Nephron progenitor cell (in vitro differentiated cells): Measurements from ENCODE around the gene VTI1A.
A peak's percentile ranks its signal among the peaks of the same experiment; 100 is the strongest.

Experiments used
- DNase-seq: peaks from one replicate; pipeline ENCODE4 v3.0.0; 2021
- H3K27ac Mint-ChIP-seq: 2 replicates; pipeline ENCODE4 v1.8.0; 2021; ENCODE audit warnings: mild to moderate bottlenecking, moderate library complexity, mixed read lengths
- H3K27me3 Mint-ChIP-seq: 2 replicates; pipeline ENCODE4 v1.8.0; 2021; ENCODE audit warnings: mild to moderate bottlenecking, low read depth, mixed read lengths; ENCODE audit not compliant: poor library complexity
- H3K36me3 Mint-ChIP-seq: 2 replicates; pipeline ENCODE4 v1.8.0; 2021; ENCODE audit warnings: low read depth, mixed read lengths
- H3K4me1 Mint-ChIP-seq: 2 replicates; pipeline ENCODE4 v1.8.0; 2021; ENCODE audit warnings: mixed read lengths
- H3K4me3 Mint-ChIP-seq: 2 replicates; pipeline ENCODE4 v1.8.0; 2021; ENCODE audit warnings: mild to moderate bottlenecking, moderate library complexity, mixed read lengths
- H3K9me3 Mint-ChIP-seq: 2 replicates; pipeline ENCODE4 v1.8.0; 2021; ENCODE audit warnings: mild to moderate bottlenecking, moderate library complexity, mixed read lengths
- TF ChIP-seq, protein P1 (sequence below): fragments of 200-600 bp; sonication (generic); IDR thresholded peaks from 2 replicates; pipeline ENCODE4 v1.5.0; 2021; ENCODE audit warnings: antibody characterized with exemption

VTI1A gene

DNA sequence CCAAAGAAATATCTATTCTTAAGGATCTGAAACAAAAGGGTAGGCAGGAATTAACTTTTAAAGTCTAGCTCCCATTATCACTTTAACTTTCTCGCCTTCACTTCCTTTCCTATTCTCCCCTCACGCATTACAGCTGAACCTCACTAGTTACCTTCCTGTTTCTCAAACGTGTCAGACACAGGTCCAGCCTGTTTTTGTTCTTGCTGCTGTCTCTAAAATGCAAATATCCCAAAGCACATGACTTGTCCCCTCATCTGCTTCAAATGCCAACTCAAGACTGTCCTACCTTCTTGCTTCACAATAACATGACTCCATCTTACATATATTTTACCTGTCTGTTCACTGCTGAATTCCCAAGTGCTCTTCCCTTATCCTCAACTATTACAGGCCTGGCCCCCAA lies 17.9 kb upstream of the VTI1A start:
- Mint-ChIP-seq H3K9me3 (no peaks in the 10 kb centered on the region), H3K36me3 (peaks cover 21% of the 10 kb centered on the region), H3K27ac (peak overlapping the region; percentile 1)

DNA sequence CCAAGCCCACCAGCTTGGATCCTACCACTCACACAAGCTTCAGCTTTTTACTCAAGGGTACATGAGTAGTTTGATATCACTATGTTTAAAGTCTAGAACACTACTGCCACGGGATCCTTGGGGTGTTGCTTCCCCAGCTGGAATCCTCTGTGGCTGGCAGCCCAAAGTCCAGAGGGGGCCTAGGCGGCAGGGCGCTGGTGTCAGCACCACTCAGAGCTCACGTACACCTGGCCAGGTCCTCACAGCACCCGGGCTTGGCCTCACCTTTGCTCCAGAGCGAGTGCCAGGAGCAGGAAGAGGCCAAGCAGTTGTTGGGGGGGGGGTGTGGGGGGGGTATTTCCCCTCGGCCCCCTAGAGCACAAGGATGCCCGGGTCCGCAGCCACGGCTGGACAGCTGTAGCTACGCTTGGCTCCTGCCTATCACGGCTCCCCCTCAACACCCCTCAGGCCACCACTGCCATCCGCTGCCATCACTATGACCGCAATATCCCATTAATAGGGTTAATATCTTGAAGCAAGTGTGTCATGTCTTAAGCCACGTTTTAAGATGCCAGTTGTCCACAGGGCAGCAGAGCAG lies 17.3 kb upstream of the VTI1A start:
- Mint-ChIP-seq H3K27me3 (no peaks in the 10 kb centered on the region), H3K9me3 (no peaks in the 10 kb centered on the region), H3K27ac (no peak overlapping the region), H3K4me1 (no peaks in the 10 kb centered on the region), H3K36me3 (peaks cover 21% of the 10 kb centered on the region), H3K4me3 (no peak overlapping the region)
- no peak for DNase-seq
- TF ChIP-seq, protein P1, sequence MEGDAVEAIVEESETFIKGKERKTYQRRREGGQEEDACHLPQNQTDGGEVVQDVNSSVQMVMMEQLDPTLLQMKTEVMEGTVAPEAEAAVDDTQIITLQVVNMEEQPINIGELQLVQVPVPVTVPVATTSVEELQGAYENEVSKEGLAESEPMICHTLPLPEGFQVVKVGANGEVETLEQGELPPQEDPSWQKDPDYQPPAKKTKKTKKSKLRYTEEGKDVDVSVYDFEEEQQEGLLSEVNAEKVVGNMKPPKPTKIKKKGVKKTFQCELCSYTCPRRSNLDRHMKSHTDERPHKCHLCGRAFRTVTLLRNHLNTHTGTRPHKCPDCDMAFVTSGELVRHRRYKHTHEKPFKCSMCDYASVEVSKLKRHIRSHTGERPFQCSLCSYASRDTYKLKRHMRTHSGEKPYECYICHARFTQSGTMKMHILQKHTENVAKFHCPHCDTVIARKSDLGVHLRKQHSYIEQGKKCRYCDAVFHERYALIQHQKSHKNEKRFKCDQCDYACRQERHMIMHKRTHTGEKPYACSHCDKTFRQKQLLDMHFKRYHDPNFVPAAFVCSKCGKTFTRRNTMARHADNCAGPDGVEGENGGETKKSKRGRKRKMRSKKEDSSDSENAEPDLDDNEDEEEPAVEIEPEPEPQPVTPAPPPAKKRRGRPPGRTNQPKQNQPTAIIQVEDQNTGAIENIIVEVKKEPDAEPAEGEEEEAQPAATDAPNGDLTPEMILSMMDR: no peak

More for the DNA sequence above, 17.9 kb upstream of the VTI1A start:
- Mint-ChIP-seq H3K4me1 (no peaks in the 10 kb centered on the region), H3K27me3 (no peaks in the 10 kb centered on the region), H3K4me3 (no peak overlapping the region)
- no peak for DNase-seq
- TF ChIP-seq, protein P1: no peak

DNA sequence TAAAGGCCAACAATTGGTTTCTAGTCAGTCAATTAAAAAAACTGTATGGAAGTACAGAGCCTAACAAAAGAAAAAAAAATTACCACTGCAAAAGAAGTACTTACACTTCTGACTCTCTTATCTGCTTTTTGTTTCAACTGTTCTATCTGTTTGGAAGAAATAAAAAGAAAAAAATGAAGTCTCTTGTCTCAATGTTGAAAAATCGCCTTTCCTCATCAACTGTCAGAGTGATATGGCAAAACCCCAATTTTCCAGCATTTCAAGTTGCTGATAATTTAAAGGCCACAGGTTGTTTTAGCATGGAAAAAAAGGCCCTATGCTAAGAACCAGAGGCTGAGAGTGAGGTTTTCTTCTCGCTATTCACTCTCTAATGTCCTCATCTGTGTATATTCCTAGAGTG lies 13.9 kb upstream of the VTI1A start:
- H3K9me3 Mint-ChIP-seq: no peaks in the 10 kb centered on the region
- no peaks in the 10 kb centered on the region for H3K27me3 Mint-ChIP-seq
- no peak overlapping the region for H3K27ac Mint-ChIP-seq
- no peak for DNase-seq
- no peak overlapping the region for H3K4me3 Mint-ChIP-seq
- TF ChIP-seq, protein P1: no peak
- H3K4me1 Mint-ChIP-seq: no peaks in the 10 kb centered on the region
- H3K36me3 Mint-ChIP-seq: peaks cover 21% of the 10 kb centered on the region

DNA sequence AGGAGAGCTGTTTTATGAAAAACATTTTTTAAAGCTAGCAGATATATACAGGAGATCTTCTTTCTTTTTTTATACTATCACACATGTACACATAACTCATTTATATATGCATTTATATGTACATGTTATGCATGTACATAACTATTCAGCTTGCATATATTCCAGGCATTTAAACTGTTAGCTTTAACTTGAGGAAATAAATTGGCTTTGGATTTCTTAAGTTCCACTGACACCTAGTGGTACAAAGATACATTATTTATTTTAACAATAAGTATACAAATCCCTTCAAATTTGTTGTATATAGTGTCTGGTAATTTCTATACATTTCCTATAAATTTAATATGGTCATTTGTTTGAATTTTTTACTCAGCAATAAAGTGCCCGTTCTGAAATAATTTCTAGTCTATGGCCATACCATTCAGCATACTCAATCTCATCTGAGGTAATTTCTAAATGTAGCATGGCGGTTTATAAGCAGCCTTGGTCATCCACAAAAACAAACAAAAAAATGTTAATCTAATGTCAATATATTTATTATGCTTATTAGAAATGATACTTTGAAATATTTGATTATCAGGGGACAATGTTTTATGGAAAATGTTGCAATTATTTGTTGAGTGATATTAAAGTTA lies 11.9 kb upstream of the VTI1A start:
- H3K4me1 Mint-ChIP-seq: no peaks in the 10 kb centered on the region
- H3K9me3 Mint-ChIP-seq: no peaks in the 10 kb centered on the region
- no peaks in the 10 kb centered on the region for H3K27me3 Mint-ChIP-seq
- no peak for DNase-seq
- H3K36me3 Mint-ChIP-seq: peaks cover 14% of the 10 kb centered on the region
- TF ChIP-seq, protein P1: peak; percentile 40
- no peak overlapping the region for H3K27ac Mint-ChIP-seq
- H3K4me3 Mint-ChIP-seq: no peak overlapping the region

DNA sequence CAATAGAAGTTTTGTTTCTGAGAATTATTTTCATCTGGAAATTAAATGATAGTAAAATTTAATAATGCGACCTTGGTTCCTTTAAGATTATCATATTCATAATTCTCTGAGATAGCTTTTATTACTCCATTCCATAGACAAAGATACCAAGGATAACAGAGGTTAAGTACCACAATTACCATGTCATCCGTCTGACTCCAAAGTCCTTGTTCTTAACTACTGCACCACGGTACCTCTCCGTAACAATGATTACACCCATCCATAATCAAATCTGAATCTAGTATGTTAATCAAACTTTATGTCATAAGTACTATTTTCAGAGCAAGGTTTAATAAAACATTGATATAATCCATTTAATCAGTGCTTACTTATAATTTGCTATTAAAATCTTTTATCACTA lies 8.7 kb upstream of the VTI1A start:
- Mint-ChIP-seq H3K4me3 (no peak overlapping the region), H3K4me1 (no peaks in the 10 kb centered on the region), H3K27me3 (no peaks in the 10 kb centered on the region)

More for the DNA sequence above, 8.7 kb upstream of the VTI1A start:
- Mint-ChIP-seq H3K36me3 (peaks cover 17% of the 10 kb centered on the region), H3K9me3 (no peaks in the 10 kb centered on the region), H3K27ac (no peak overlapping the region)
- TF ChIP-seq, protein P1: no peak
- DNase-seq: no peak
